Activated CD4-positive, alpha-beta T cell treated with anti-CD3 and anti-CD28 coated beads, Interleukin-2, amount 50 U/mL, for 24 hours (primary cell): ENCODE data around the gene MACROD2.

Source experiments
- DNase-seq, 2 donors: peaks; one replicate each; pipeline ENCODE4 v3.0.0-alpha.2; 2020; ENCODE audit warnings: low read depth in 1 of 2, low spot score in 1 of 2

Gene MACROD2

GRCh38 chr20:14332866-14333265, 337.6 kb downstream of the MACROD2 start:
- no peak for DNase-seq

GRCh38 chr20:14333721-14334120, 338.4 kb downstream of the MACROD2 start:
- no peak for DNase-seq

GRCh38 chr20:14334306-14334930, 339.1 kb downstream of the MACROD2 start:
- no peak for DNase-seq

GRCh38 chr20:14335052-14335451, 339.7 kb downstream of the MACROD2 start:
- DNase-seq, result no peak

- no peak for DNase-seq
These were observed 341.4 kb downstream of the MACROD2 start for GRCh38 chr20:14336686-14337085.

GRCh38 chr20:14337400-14338171, 342.3 kb downstream of the MACROD2 start, which contains the start of gene FLRT3:
Gene FLRT3 (minus strand): TSS chr20:14337612. CDS start chr20:14327506, 10,106 bp downstream.
- no peak for DNase-seq

GRCh38 chr20:14341801-14342200, 346.5 kb downstream of the MACROD2 start:
- no peak for DNase-seq

- no peak for DNase-seq
These were observed 347.6 kb downstream of the MACROD2 start for GRCh38 chr20:14342918-14343317.

- DNase-seq, result no peak
These were observed 348.3 kb downstream of the MACROD2 start for GRCh38 chr20:14343491-14344065.

- no peak for DNase-seq
These were observed 349.4 kb downstream of the MACROD2 start for GRCh38 chr20:14344746-14345145.

- no peak for DNase-seq
These were observed 360.5 kb downstream of the MACROD2 start for GRCh38 chr20:14355791-14356190.

- DNase-seq, result no peak
These were observed 365.1 kb downstream of the MACROD2 start for GRCh38 chr20:14360416-14360815.

GRCh38 chr20:14361509-14362345, 366.4 kb downstream of the MACROD2 start:
- no peak for DNase-seq

GRCh38 chr20:14374196-14374595, 378.9 kb downstream of the MACROD2 start:
- DNase-seq, result no peak

- DNase-seq, result no peak
These were observed 380.2 kb downstream of the MACROD2 start for GRCh38 chr20:14375416-14375985.

GRCh38 chr20:14378326-14378725, 383.0 kb downstream of the MACROD2 start:
- no peak for DNase-seq

GRCh38 chr20:14383335-14383734, 388.0 kb downstream of the MACROD2 start:
- no peak for DNase-seq

- no peak for DNase-seq
These were observed 389.3 kb downstream of the MACROD2 start for GRCh38 chr20:14384416-14385175.

- DNase-seq, result no peak
These were observed 389.9 kb downstream of the MACROD2 start for GRCh38 chr20:14385176-14385740.

GRCh38 chr20:14386726-14387125, 391.4 kb downstream of the MACROD2 start:
- no peak for DNase-seq
